K562 (cell line): Measurements from ENCODE around the gene SHFL. TPM values are rescaled to one million over a fixed set of nuclear protein-coding genes. Genes with fewer than 3 reads are reported as not detected.

Experiments used
- ATAC-seq: fragments of 200-7000 bp; cut with Tn5 transposase; 3 replicates; pipeline ENCODE4 v1.9.1; 2020; ENCODE audit warnings: moderate library complexity
- BruUV-seq: library from RNA; stranded (reverse); fragments of 400-500 nt; replicated peaks from 2 replicates; lab custom pipeline; 2021; lab: Mats Ljungman, UMichigan
- CTCF ChIA-PET: fragments of 300-600 bp; formaldehyde crosslinking; extraction: SDS; loops from one replicate; lab custom pipeline; 2021; ENCODE audit warnings: low intra/inter-chr PET ratio; lab: Yijun Ruan, JAX
- POLR2A ChIA-PET: fragments of 300-600, 350-650 bp; sonication (Branson Sonifier 250); formaldehyde crosslinking; extraction: SDS; loops from one replicate; lab custom pipeline; 2021; ENCODE audit warnings: antibody characterized with exemption, inconsistent platforms; lab: Yijun Ruan, JAX
- DNase-seq, 4 experiments: peaks; one replicate each; pipeline versions ENCODE4 v3.0.0 to v3.0.0-alpha.2; 2011 to 2018; ENCODE audit warnings: low spot score in 3 of 4, mixed read lengths in 3 of 4; ENCODE audit errors: extremely low read depth in 1 of 4
- FAIRE-seq: peaks from 2 replicates; lab custom pipeline; 2011; peaks lifted over from hg19 to GRCh38; lab: Jason Lieb, UNC
- H2AFZ ChIP-seq: 2 replicates; pipeline ENCODE4 v1.6.0; 2011; ENCODE audit warnings: low read depth, low read length, control low read depth, inconsistent platforms
- H3K27ac ChIP-seq: fragments of 200-600 bp; 3 replicates; pipeline ENCODE4 v1.8.0; 2011; ENCODE audit warnings: low read depth, mild to moderate bottlenecking, control low read depth, inconsistent platforms, low read length, moderate library complexity, mixed read lengths; ENCODE audit errors: extremely low read depth
- H3K27me3 ChIP-seq, 2 experiments: fragments of 300-600 bp in 1 of 2; 2 replicates in 1 of 2; 3 replicates in 1 of 2; pipeline versions ENCODE4 v1.6.0 to v1.8.0; 2011; ENCODE audit warnings: inconsistent platforms in 2 of 2, low read length in 2 of 2, mild to moderate bottlenecking in 1 of 2, mixed read lengths in 1 of 2, moderate library complexity in 1 of 2; ENCODE audit not compliant: control insufficient read depth in 2 of 2, insufficient read depth in 2 of 2
- H3K36me3 ChIP-seq: fragments of 300-600 bp; 3 replicates; pipeline ENCODE4 v1.8.0; 2011; ENCODE audit warnings: mild to moderate bottlenecking, low read length, inconsistent platforms; ENCODE audit not compliant: control insufficient read depth, insufficient read depth
- H3K4me1 ChIP-seq, 2 experiments: fragments of 200-600 bp in 1 of 2; replicated peaks in 1 of 2; 2 replicates in 1 of 2; 3 replicates in 1 of 2; pipeline versions ENCODE4 v1.5.1 to v1.8.0; 2011; ENCODE audit warnings: inconsistent platforms in 2 of 2, low read length in 2 of 2, mild to moderate bottlenecking in 1 of 2, mixed read lengths in 1 of 2, moderate library complexity in 1 of 2; ENCODE audit not compliant: control insufficient read depth in 2 of 2, insufficient read depth in 2 of 2
- H3K4me2 ChIP-seq: 2 replicates; pipeline ENCODE4 v1.6.1; 2011; ENCODE audit warnings: low read length, control low read depth, inconsistent platforms, mixed read lengths; ENCODE audit not compliant: insufficient read depth
- H3K4me3 ChIP-seq: fragments of 200-600 bp; sonication (generic), shearing (Covaris generic); 2 replicates; pipeline ENCODE4 v1.5.1; 2016; ENCODE audit warnings: control low read depth, inconsistent platforms
- H3K79me2 ChIP-seq: fragments of 200-600 bp; 3 replicates; pipeline ENCODE4 v1.8.0; 2011; ENCODE audit warnings: low read length, inconsistent platforms; ENCODE audit not compliant: control insufficient read depth, insufficient read depth
- H3K9ac ChIP-seq, 2 experiments: 2 replicates each; pipeline versions ENCODE4 v1.6.0 to v1.6.1; 2011; ENCODE audit warnings: low read depth in 2 of 2, low read length in 2 of 2, control low read depth in 1 of 2, inconsistent platforms in 1 of 2, mild to moderate bottlenecking in 1 of 2, mixed read lengths in 1 of 2; ENCODE audit not compliant: insufficient read depth in 1 of 2
- H3K9me1 ChIP-seq: one replicate; pipeline ENCODE4 v1.6.0; 2011; ENCODE audit warnings: inconsistent platforms, mild to moderate bottlenecking, low read length, moderate library complexity; ENCODE audit not compliant: control insufficient read depth, insufficient read depth
- H3K9me3 ChIP-seq: replicated peaks from 2 replicates; pipeline ENCODE4 v1.5.1; 2011; ENCODE audit warnings: low read depth, low read length, inconsistent platforms; ENCODE audit not compliant: control insufficient read depth, insufficient read depth
- H4K20me1 ChIP-seq: replicated peaks from 2 replicates; pipeline ENCODE4 v1.6.1; 2011; ENCODE audit warnings: low read length, inconsistent platforms, mixed read lengths; ENCODE audit not compliant: control insufficient read depth, insufficient read depth
- BACH1 ChIP-seq: fragments of 200-800 bp; sonication (Bioruptor generic); IDR thresholded peaks from 2 replicates; pipeline ENCODE4 v1.6.1; 2016; ENCODE audit warnings: missing genetic modification characterization, missing compliant biosample characterization
- BMI1 ChIP-seq: fragments of 150-350 bp; IDR thresholded peaks from 2 replicates; pipeline ENCODE4 v1.6.1; 2014; ENCODE audit warnings: low read length
- CTBP1 ChIP-seq: fragments of 450-650 bp; IDR thresholded peaks from 2 replicates; pipeline ENCODE4 v1.6.1; 2016; ENCODE audit warnings: borderline replicate concordance
- FOXM1 ChIP-seq, 2 experiments: fragments of 450-650 bp in 1 of 2; sonication (generic) in 1 of 2; formaldehyde crosslinking in 1 of 2; IDR thresholded peaks; 2 replicates each; pipeline versions ENCODE4 v1.6.1 to v1.9.0; 2017 to 2022; ENCODE audit warnings: low read depth in 2 of 2, mild to moderate bottlenecking in 2 of 2, missing genetic modification reagents in 1 of 2, moderate library complexity in 1 of 2
- ILF3 ChIP-seq: fragments of 450-650 bp; IDR thresholded peaks from 2 replicates; pipeline ENCODE4 v1.6.1; 2018; ENCODE audit warnings: antibody characterized with exemption, mild to moderate bottlenecking, moderate library complexity, borderline replicate concordance
- MECOM ChIP-seq: fragments of 250-450 bp; sonication (Bioruptor Pico); IDR thresholded peaks from 2 replicates; pipeline ENCODE4 v1.8.0; 2022; ENCODE audit warnings: inconsistent platforms
- PHF8 ChIP-seq: fragments of 200-600 bp; sonication (generic); IDR thresholded peaks from 2 replicates; pipeline ENCODE4 v1.6.1; 2012; ENCODE audit warnings: mixed run types, mild to moderate bottlenecking, inconsistent platforms, low read length, moderate library complexity, borderline replicate concordance
- POLR3G ChIP-seq: IDR thresholded peaks from 2 replicates; pipeline ENCODE4 v1.6.1; 2011; ENCODE audit not compliant: insufficient read length, insufficient replicate concordance; ENCODE audit errors: extremely low read depth
- RCOR1 ChIP-seq, 2 experiments: IDR thresholded peaks; 2 replicates each; pipeline ENCODE4 v1.6.1; 2012; ENCODE audit warnings: low read depth in 2 of 2, low read length in 2 of 2, borderline replicate concordance in 1 of 2, improper control_type of control experiment in 1 of 2
- ZFP36 ChIP-seq: fragments of 150-350 bp; IDR thresholded peaks from 2 replicates; pipeline ENCODE4 v1.6.1; 2018; ENCODE audit warnings: low read length, low read depth; ENCODE audit not compliant: partially characterized antibody
- ZSCAN32 ChIP-seq: fragments of 450-650 bp; formaldehyde crosslinking; IDR thresholded peaks from 2 replicates; pipeline ENCODE4 v1.4.0; 2020; ENCODE audit warnings: mild to moderate bottlenecking, moderate library complexity
- WGBS: fragments of 100-300 bp; shearing (Covaris generic); methylation state at CpG from one replicate; pipeline ENCODE4 v1.1.6; 2016; ENCODE audit warnings: low coverage, mixed read lengths; ENCODE audit not compliant: insufficient coverage; ENCODE audit errors: missing lambda C conversion rate; 5-methylcytosine and 5-hydroxymethylcytosine counted together
- in situ Hi-C: fragments of 300-500 bp; cut with MboI; formaldehyde crosslinking; loops from 4 replicates; pipeline ENCODE4 v1.15.0; 2018; ENCODE audit warnings: inconsistent platforms, mixed read lengths
- intact Hi-C: fragments of 100-400 bp; cut with micrococcal nuclease; formaldehyde crosslinking; loops from 2 replicates; pipeline ENCODE4 v1.14.2; 2022
- polyA plus RNA-seq, 8 experiments: library from polyadenylated mRNA; depleted of rRNA in 4 of 8; stranded (reverse) in 5 of 8; unstranded in 3 of 8; fragments of >200 nt; fragmentation: Nextera tagmentation in 2 of 8; fragmentation: Illumina TruSeq in 1 of 8; extraction: Ambion mirVana in 2 of 8; extraction: Trizol in 1 of 8; gene quantifications; 2 replicates each; pipeline versions ENCODE4 v1.2.1 to v1.2.3, GENCODE V29; 2011 to 2014; ENCODE audit warnings: inconsistent platforms in 1 of 8, missing spikeins in 1 of 8
- total RNA-seq, 7 experiments: library from RNA; depleted of rRNA in 6 of 7; stranded (reverse); fragments of >200 nt in 6 of 7; fragmentation: Illumina TruSeq in 2 of 7; extraction: Trizol in 2 of 7; gene quantifications; 2 replicates each; pipeline versions ENCODE4 v1.2.1 to v1.2.3, GENCODE V29; 2011 to 2021; ENCODE audit warnings: low replicate concordance in 1 of 7
- TF ChIP-seq, protein P1 (sequence below), 2 experiments: fragments of 450-650 bp; IDR thresholded peaks; 2 replicates each; pipeline ENCODE4 v1.6.1; 2018; ENCODE audit warnings: mild to moderate bottlenecking in 2 of 2, low read depth in 1 of 2; ENCODE audit not compliant: partially characterized antibody in 2 of 2

Gene SHFL
- total and polyA plus RNA-seq, 9 of the 15 experiments (the other 6 are each of a cell fraction or from before 2014, with no cell fraction given) = 1.5 to 25.7 (median 13.0) TPM

- intact Hi-C loops (no loop called here), in situ Hi-C loops (no loop called here)
- Histone ChIP-seq H3K4me1 (peaks cover 34 to 62% of the 10 kb centered on the region in 2 experiments), H3K36me3 (peaks cover 44% of the 10 kb centered on the region), H3K4me2 (peak within 1 kb of the TSS; percentile 91), H3K79me2 (peaks cover 37% of the 10 kb centered on the region), H3K4me3 (peak within 1 kb of the TSS; percentile 77), H2AFZ (peak within 1 kb of the TSS; percentile 75), H3K27ac (peak within 1 kb of the TSS; percentile 96), H3K9me3 (no peaks in the 10 kb centered on the region), H3K9me1 (no peaks in the 10 kb centered on the region), H3K9ac (peak within 1 kb of the TSS; percentile 94 to 98), H4K20me1 (no peaks in the 10 kb centered on the region; the same call in 1 of the 2 replicates), H3K27me3 (no peaks in the 10 kb centered on the region)
- POLR2A ChIA-PET = interaction anchor here (0.5 to 3.9 kb wide), 12 partner anchors 10 to 282 kb away, joined by 3 to 49 read pairs (median 4); partner anchors contain the start of gene EIF3G
- no TSS peak for BruUV-seq
- CTCF ChIA-PET = no interaction called here
- peak; percentile 98 for FAIRE-seq
- WGBS = 0% methylated on average over 52 of the region's 71 CpGs
- peak; percentile 95 to 100 (median 98) for DNase-seq
- ATAC-seq = peak; percentile 97
- TF ChIP-seq CTBP1 (peak; percentile 38; the same call in 1 of the 2 replicates), ILF3 (no peak), MECOM (CRISPR knock-in tag) (no peak), BMI1 (peak; percentile 99), FOXM1 (IDR thresholded peaks at IDR 0.05; ENCODE audit: low read depth) (no peak), FOXM1 (CRISPR knock-in tag; IDR thresholded peaks at IDR 0.05; ENCODE audit: low read depth) (0 out of 2 replicates have a peak, but pooled peaks have one; percentile 8), POLR3G (no peak), RCOR1 (IDR thresholded peaks at IDR 0.05; ENCODE audit: borderline replicate concordance in 1 of 2, low read depth in 2 of 2, low read length in 2 of 2) (0 out of 4 replicates have a peak, but pooled peaks of 1 of the 2 experiments have one; percentile 4), ZSCAN32 (no peak), ZFP36 (no peak), BACH1 (tag) (no peak), PHF8 (peak; percentile 96)
- TF ChIP-seq, protein P1, sequence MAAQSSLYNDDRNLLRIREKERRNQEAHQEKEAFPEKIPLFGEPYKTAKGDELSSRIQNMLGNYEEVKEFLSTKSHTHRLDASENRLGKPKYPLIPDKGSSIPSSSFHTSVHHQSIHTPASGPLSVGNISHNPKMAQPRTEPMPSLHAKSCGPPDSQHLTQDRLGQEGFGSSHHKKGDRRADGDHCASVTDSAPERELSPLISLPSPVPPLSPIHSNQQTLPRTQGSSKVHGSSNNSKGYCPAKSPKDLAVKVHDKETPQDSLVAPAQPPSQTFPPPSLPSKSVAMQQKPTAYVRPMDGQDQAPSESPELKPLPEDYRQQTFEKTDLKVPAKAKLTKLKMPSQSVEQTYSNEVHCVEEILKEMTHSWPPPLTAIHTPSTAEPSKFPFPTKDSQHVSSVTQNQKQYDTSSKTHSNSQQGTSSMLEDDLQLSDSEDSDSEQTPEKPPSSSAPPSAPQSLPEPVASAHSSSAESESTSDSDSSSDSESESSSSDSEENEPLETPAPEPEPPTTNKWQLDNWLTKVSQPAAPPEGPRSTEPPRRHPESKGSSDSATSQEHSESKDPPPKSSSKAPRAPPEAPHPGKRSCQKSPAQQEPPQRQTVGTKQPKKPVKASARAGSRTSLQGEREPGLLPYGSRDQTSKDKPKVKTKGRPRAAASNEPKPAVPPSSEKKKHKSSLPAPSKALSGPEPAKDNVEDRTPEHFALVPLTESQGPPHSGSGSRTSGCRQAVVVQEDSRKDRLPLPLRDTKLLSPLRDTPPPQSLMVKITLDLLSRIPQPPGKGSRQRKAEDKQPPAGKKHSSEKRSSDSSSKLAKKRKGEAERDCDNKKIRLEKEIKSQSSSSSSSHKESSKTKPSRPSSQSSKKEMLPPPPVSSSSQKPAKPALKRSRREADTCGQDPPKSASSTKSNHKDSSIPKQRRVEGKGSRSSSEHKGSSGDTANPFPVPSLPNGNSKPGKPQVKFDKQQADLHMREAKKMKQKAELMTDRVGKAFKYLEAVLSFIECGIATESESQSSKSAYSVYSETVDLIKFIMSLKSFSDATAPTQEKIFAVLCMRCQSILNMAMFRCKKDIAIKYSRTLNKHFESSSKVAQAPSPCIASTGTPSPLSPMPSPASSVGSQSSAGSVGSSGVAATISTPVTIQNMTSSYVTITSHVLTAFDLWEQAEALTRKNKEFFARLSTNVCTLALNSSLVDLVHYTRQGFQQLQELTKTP (IDR thresholded peaks at IDR 0.05; ENCODE audit: low read depth in 1 of 2, partially characterized antibody in 2 of 2) = no peak
These were observed 20.2 kb downstream of the SHFL start, which contains the start of gene PPAN for GRCh38 chr19:10106100-10106936. Gene PPAN, plus strand, starts transcription at chr19:10106362. Its CDS starts 33 bp downstream, at chr19:10106395.
